SK-N-SH treated with all-trans-retinoic acid at 6 μM for 48 hours (cell line): ENCODE results near the gene KEL.

Source experiments
- ATAC-seq: fragments of 200-7000 bp; cut with Tn5 transposase; 3 replicates; pipeline ENCODE4 v1.9.1; 2020; ENCODE audit warnings: mild to moderate bottlenecking, moderate library complexity
- ARNTL ChIP-seq: fragments of 450-650 bp; formaldehyde crosslinking; IDR thresholded peaks from 2 replicates; pipeline ENCODE4 v1.5.0; 2020; ENCODE audit warnings: low read depth, mild to moderate bottlenecking, moderate library complexity, borderline replicate concordance
- BACH2 ChIP-seq: fragments of 250-450 bp; sonication (Bioruptor Pico); IDR thresholded peaks from 2 replicates; pipeline ENCODE4 v1.9.0; 2021; ENCODE audit warnings: mild to moderate bottlenecking, borderline replicate concordance
- CREB5 ChIP-seq: fragments of 250-450 bp; sonication (Bioruptor Pico); IDR thresholded peaks from 2 replicates; pipeline ENCODE4 v1.5.1; 2020; ENCODE audit warnings: low read depth, mild to moderate bottlenecking, moderate library complexity
- CSDC2 ChIP-seq: fragments of 250-450 bp; sonication (Bioruptor Pico); IDR thresholded peaks from 2 replicates; pipeline ENCODE4 v1.5.0; 2020; ENCODE audit warnings: mild to moderate bottlenecking, moderate library complexity
- CSRNP3 ChIP-seq: fragments of 250-450 bp; sonication (Bioruptor Pico); IDR thresholded peaks from 2 replicates; pipeline ENCODE4 v1.5.1; 2021; ENCODE audit warnings: mild to moderate bottlenecking, moderate library complexity
- ESRRG ChIP-seq: fragments of 250-450 bp; sonication (Bioruptor Pico); IDR thresholded peaks from 2 replicates; pipeline ENCODE4 v1.6.1; 2021; ENCODE audit warnings: mild to moderate bottlenecking
- GLIS3 ChIP-seq: fragments of 250-450 bp; sonication (Bioruptor Pico); IDR thresholded peaks from 2 replicates; pipeline ENCODE4 v1.5.0; 2020; ENCODE audit warnings: mild to moderate bottlenecking, moderate library complexity
- ISL1 ChIP-seq: fragments of 250-450 bp; sonication (Bioruptor Pico); IDR thresholded peaks from 2 replicates; pipeline ENCODE4 v2.1.2; 2022; ENCODE audit warnings: mild to moderate bottlenecking, moderate library complexity
- OSR1 ChIP-seq: fragments of 250-450 bp; sonication (Bioruptor Pico); IDR thresholded peaks from 2 replicates; pipeline ENCODE4 v1.8.0; 2022; ENCODE audit warnings: moderate library complexity, mild to moderate bottlenecking, inconsistent platforms
- PATZ1 ChIP-seq: fragments of 250-450 bp; sonication (Bioruptor Pico); IDR thresholded peaks from 2 replicates; pipeline ENCODE4 v1.8.0; 2020; ENCODE audit warnings: mild to moderate bottlenecking, moderate library complexity, borderline replicate concordance
- SNAI2 ChIP-seq: fragments of 250-450 bp; sonication (Bioruptor Pico); IDR thresholded peaks from 2 replicates; pipeline ENCODE4 v1.5.0; 2020; ENCODE audit warnings: mild to moderate bottlenecking, moderate library complexity
- TCF4 ChIP-seq: fragments of 250-450 bp; sonication (Bioruptor Pico); IDR thresholded peaks from 2 replicates; pipeline ENCODE4 v1.8.0; 2021; ENCODE audit warnings: mild to moderate bottlenecking, moderate library complexity, borderline replicate concordance
- TOX ChIP-seq: fragments of 250-450 bp; sonication (Bioruptor Pico); IDR thresholded peaks from 2 replicates; pipeline ENCODE4 v1.8.0; 2021; ENCODE audit warnings: mild to moderate bottlenecking, moderate library complexity, borderline replicate concordance
- ZC3H10 ChIP-seq: fragments of 250-450 bp; sonication (Bioruptor Pico); IDR thresholded peaks from 2 replicates; pipeline ENCODE4 v1.5.1; 2021; ENCODE audit warnings: mild to moderate bottlenecking, moderate library complexity
- ZFP3 ChIP-seq: fragments of 250-450 bp; sonication (Bioruptor Pico); IDR thresholded peaks from 2 replicates; pipeline ENCODE4 v1.5.0; 2020; ENCODE audit warnings: mild to moderate bottlenecking, moderate library complexity
- ZFP30 ChIP-seq: fragments of 450-650 bp; formaldehyde crosslinking; IDR thresholded peaks from 2 replicates; pipeline ENCODE4 v1.5.0; 2022; ENCODE audit warnings: mild to moderate bottlenecking, moderate library complexity
- ZNF565 ChIP-seq: fragments of 450-650 bp; formaldehyde crosslinking; conservative IDR thresholded peaks from 2 replicates; pipeline ENCODE4 v1.5.0; 2020; ENCODE audit warnings: low read depth, mild to moderate bottlenecking, moderate library complexity
- ZNF70 ChIP-seq: fragments of 450-650 bp; formaldehyde crosslinking; IDR thresholded peaks from 2 replicates; pipeline ENCODE4 v1.5.0; 2020; ENCODE audit warnings: mild to moderate bottlenecking, moderate library complexity
- ZNF8 ChIP-seq: fragments of 450-650 bp; formaldehyde crosslinking; IDR thresholded peaks from 2 replicates; pipeline ENCODE4 v1.5.0; 2020; ENCODE audit warnings: mild to moderate bottlenecking, moderate library complexity
- TF ChIP-seq, protein P1 (sequence below): fragments of 250-450 bp; sonication (Bioruptor Pico); IDR thresholded peaks from 2 replicates; pipeline ENCODE4 v1.8.0; 2021; ENCODE audit warnings: low read depth, mild to moderate bottlenecking, moderate library complexity, borderline replicate concordance

Gene KEL

DNA sequence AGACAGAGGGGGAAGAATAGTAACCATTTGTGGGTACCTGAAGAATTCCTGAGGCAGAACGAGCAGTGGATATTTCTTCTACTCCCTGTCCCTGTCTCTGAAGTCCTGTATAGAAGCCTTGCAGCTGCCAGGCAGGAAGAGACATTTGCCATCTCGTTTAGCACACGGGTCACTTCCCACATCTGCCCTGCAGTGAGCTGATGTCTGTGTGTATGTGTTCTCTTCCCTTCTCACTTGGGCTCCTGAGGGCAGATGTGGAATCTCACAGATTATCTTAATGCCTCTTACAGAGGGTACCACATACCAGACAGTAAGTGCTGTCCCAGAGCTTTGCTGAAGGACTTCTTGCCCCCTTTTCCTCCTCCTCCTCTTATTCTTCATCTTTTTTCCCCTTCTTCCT lies 62.5 kb downstream of the KEL start (continued):
- no peak for TF ChIP-seq PATZ1 (CRISPR knock-in tag)
- no peak for TF ChIP-seq ZNF565
- TF ChIP-seq CSDC2: no peak
- no peak for TF ChIP-seq OSR1 (CRISPR knock-in tag)

DNA sequence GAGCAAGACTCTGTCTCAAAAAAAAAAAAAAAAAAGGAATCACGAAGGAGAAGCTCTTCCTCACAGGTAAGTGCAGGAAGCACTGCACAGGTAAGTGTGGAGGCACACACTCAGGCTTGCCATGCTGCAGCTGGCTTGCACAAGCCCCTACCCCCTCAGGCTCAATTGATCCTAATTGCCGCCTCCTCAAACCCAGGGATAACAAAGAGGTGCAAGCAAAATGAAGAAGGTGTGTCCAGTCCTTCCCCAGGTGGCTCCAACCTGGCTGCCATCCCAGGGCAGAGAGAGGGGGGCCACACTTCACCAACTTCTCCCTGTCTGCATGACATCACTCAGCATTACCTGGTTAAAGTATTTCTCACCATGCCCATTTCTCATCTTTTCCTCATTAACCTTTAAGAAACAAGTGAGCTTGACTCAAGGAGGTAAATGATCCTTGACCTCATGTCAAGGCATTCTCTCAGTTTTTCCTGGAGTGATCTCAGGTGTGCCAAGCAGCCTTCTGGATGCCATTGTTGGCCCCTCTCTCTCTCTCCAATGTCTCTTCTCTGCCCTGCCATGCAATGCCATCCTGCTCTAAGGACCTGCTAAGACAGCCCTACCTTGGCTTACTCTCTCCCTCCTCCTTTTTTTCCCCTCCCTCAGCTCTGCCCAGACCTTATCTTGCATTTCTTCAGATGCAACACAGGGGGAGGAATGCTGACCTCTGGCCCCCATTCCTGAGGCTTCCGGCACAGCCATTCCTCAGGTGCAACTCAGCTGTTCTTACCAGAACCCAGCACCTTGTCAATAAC lies 63.6 kb downstream of the KEL start:
- TF ChIP-seq BACH2 (no peak), ZFP3 (CRISPR knock-in tag) (no peak), ZFP30 (CRISPR knock-in tag) (no peak), ARNTL (no peak), ZNF565 (no peak), CSRNP3 (CRISPR knock-in tag) (no peak), PATZ1 (CRISPR knock-in tag) (no peak), TCF4 (no peak), TOX (CRISPR knock-in tag) (no peak), ESRRG (CRISPR knock-in tag) (no peak), ISL1 (CRISPR knock-in tag) (no peak), SNAI2 (CRISPR knock-in tag) (no peak), ZC3H10 (CRISPR knock-in tag) (no peak), GLIS3 (CRISPR knock-in tag) (no peak), ZNF8 (CRISPR knock-in tag) (no peak)
- TF ChIP-seq, protein P1, sequence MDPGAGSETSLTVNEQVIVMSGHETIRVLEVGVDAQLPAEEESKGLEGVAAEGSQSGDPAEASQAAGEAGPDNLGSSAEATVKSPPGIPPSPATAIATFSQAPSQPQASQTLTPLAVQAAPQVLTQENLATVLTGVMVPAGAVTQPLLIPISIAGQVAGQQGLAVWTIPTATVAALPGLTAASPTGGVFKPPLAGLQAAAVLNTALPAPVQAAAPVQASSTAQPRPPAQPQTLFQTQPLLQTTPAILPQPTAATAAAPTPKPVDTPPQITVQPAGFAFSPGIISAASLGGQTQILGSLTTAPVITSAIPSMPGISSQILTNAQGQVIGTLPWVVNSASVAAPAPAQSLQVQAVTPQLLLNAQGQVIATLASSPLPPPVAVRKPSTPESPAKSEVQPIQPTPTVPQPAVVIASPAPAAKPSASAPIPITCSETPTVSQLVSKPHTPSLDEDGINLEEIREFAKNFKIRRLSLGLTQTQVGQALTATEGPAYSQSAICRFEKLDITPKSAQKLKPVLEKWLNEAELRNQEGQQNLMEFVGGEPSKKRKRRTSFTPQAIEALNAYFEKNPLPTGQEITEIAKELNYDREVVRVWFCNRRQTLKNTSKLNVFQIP (CRISPR knock-in tag): no peak
- no peak for ATAC-seq

DNA sequence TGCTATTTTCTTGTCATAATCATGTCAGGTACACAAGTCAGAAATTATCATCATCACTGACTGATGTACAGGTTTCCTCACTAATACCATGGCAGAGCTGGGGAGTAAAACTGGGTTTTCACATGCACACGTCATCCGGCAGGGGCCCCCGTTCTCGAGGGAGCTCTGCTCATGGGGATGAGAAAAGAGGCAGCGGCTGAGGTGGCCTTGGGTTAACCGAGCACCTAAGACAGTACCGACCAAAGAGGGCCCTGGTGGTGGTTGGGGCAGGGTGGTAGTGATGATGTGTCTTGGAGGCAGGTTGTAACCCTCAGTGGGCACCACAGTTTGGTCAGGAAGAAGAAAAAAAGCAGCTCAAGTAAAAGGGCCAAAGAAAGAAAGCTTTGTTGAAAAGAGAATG lies 64.5 kb downstream of the KEL start:
- TF ChIP-seq ZNF565 (no peak), OSR1 (CRISPR knock-in tag) (no peak), ZNF8 (CRISPR knock-in tag) (no peak), GLIS3 (CRISPR knock-in tag) (no peak), BACH2 (no peak), ISL1 (CRISPR knock-in tag) (no peak), ESRRG (CRISPR knock-in tag) (no peak), SNAI2 (CRISPR knock-in tag) (no peak), CREB5 (CRISPR knock-in tag) (no peak), ARNTL (no peak), TOX (CRISPR knock-in tag) (no peak), TCF4 (no peak), ZFP30 (CRISPR knock-in tag) (no peak), PATZ1 (CRISPR knock-in tag) (no peak), ZNF70 (CRISPR knock-in tag) (no peak)
- TF ChIP-seq, all 23 proteins: peak for 0
- no peak for ATAC-seq
